ENCODE measurements around the gene ANK3.

DNA sequence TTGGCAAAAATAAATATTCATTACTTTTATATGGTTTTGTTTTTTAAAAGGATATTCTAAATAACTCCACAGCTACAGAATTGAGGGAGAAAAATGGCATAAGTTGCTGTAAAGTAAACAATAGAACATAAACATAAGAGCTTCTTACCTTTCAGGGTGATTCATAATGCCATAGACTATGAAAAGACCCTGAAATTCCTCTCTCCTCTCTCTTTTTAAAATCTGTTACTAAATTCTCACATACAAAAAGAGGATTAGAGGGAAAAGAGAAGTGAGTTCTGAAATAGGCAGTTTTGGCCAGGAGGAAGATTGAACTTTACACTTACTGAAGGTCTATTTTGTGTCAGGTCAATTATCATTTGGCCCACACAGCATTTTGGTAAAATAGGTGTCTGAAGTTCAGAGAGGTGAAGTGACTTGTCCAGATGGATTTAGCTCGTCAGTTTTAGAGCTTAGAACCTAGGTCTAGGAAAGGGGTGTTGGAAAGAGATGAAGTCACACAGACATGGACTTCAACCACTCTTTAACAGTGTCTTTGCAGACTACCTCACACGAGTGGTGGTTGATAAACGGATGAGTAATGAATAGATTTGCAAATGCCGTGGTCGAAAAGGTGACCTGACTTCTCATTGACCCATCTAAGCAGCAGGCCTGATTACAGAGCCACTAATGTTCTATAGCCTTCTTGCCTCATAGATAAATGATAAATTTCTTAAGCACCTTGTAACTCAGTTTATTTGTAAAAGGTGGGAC, 292.7 kb downstream of the ANK3 start:
- TF ChIP-seq, protein P1, sequence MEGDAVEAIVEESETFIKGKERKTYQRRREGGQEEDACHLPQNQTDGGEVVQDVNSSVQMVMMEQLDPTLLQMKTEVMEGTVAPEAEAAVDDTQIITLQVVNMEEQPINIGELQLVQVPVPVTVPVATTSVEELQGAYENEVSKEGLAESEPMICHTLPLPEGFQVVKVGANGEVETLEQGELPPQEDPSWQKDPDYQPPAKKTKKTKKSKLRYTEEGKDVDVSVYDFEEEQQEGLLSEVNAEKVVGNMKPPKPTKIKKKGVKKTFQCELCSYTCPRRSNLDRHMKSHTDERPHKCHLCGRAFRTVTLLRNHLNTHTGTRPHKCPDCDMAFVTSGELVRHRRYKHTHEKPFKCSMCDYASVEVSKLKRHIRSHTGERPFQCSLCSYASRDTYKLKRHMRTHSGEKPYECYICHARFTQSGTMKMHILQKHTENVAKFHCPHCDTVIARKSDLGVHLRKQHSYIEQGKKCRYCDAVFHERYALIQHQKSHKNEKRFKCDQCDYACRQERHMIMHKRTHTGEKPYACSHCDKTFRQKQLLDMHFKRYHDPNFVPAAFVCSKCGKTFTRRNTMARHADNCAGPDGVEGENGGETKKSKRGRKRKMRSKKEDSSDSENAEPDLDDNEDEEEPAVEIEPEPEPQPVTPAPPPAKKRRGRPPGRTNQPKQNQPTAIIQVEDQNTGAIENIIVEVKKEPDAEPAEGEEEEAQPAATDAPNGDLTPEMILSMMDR (IDR thresholded peaks at IDR 0.05) = no peak
- no peak for TF ChIP-seq POLR2A (IDR thresholded peaks at IDR 0.05)

All from vagina (tissue), 2 donors.